ENCODE data around the gene SYNE1. TPM values are rescaled to one million over a fixed set of nuclear protein-coding genes. Genes with fewer than 3 reads are reported as not detected.

SYNE1 gene
- total and polyA plus RNA-seq, 9 donors: 57.0 to 141 (median 97.5) TPM

DNA sequence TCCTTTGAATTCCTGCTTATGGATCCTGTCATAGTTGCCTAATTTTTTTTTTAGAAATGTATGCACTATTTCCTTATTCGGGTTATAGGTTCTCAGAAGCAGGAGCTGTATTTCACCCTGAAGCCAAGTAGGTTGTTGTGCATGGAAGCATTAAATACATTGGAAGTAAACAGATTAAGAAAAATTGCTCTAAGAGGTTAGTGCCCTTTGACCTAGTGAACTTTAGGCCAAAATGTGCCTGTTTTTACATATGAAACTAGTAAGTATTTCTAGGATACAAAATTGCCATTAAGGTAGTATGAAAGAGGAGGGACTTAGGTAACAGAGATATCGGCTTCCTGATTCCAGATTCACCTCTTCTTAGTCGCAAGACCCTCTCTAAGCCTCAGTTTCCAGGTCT lies 377.9 kb downstream of the SYNE1 start:
- H3K4me1 ChIP-seq (ENCODE audit: control insufficient read depth, insufficient read depth, low read length): peaks cover 6% of the 10 kb centered on the region
- no peak for DNase-seq
- H3K27me3 ChIP-seq (ENCODE audit: control insufficient read depth, insufficient read depth, low read length): no peaks in the 10 kb centered on the region
- no CpG with 5 or more reads among the region's 3 CpGs for WGBS (ENCODE audit: insufficient coverage)
- peaks cover 58% of the 10 kb centered on the region for H3K36me3 ChIP-seq (ENCODE audit: control insufficient read depth, insufficient read depth, low read length)
- H3K9me3 ChIP-seq (replicated peaks; ENCODE audit: control insufficient read depth, low read depth, low read length): no peaks in the 10 kb centered on the region
- no peak overlapping the region for H3K4me3 ChIP-seq (ENCODE audit: low read length)
- H3K27ac ChIP-seq (ENCODE audit: low read length): no peak overlapping the region

- H3K27ac ChIP-seq (ENCODE audit: low read length): no peak overlapping the region
- H3K27me3 ChIP-seq (ENCODE audit: control insufficient read depth, insufficient read depth, low read length): no peaks in the 10 kb centered on the region
- H3K4me3 ChIP-seq (ENCODE audit: low read length): no peak overlapping the region
- no peaks in the 10 kb centered on the region for H3K9me3 ChIP-seq (replicated peaks; ENCODE audit: control insufficient read depth, low read depth, low read length)
- peaks cover 49% of the 10 kb centered on the region for H3K36me3 ChIP-seq (ENCODE audit: control insufficient read depth, insufficient read depth, low read length)
- DNase-seq: no peak
- H3K4me1 ChIP-seq (ENCODE audit: control insufficient read depth, insufficient read depth, low read length): peaks cover 6% of the 10 kb centered on the region
Observed at GRCh38 chr6:152257581-152257980, 379.6 kb downstream of the SYNE1 start.

- WGBS (ENCODE audit: insufficient coverage): no CpG with 5 or more reads among the region's 3 CpGs
- no peak for DNase-seq
- Histone ChIP-seq H3K4me3 (ENCODE audit: low read length) (no peak overlapping the region), H3K9me3 (replicated peaks; ENCODE audit: control insufficient read depth, low read depth, low read length) (no peaks in the 10 kb centered on the region), H3K4me1 (ENCODE audit: control insufficient read depth, insufficient read depth, low read length) (no peaks in the 10 kb centered on the region), H3K27me3 (ENCODE audit: control insufficient read depth, insufficient read depth, low read length) (no peaks in the 10 kb centered on the region), H3K27ac (ENCODE audit: low read length) (no peak overlapping the region), H3K36me3 (ENCODE audit: control insufficient read depth, insufficient read depth, low read length) (peaks cover 37% of the 10 kb centered on the region)
Observed at GRCh38 chr6:152250127-152250526, 387.0 kb downstream of the SYNE1 start.

DNA sequence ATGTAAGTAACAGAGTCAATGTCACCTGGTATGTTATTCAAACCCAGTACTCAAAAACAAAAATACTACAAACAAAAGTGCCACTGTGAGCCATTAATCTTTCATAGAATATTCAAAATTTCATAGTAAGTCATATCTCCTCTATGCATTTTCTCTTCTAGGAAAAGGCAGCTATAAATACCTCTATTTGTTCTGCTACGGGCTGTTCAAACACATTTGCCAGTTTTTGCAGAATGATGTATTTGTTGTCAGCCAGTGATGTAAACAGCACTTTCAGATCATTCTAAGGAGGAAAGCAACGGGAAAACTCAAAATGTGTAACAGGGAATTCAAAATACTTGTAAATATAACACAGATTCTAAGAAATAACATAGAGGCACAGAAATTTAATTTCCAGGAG lies 388.2 kb downstream of the SYNE1 start:
- DNase-seq: no peak
- Histone ChIP-seq H3K27ac (ENCODE audit: low read length) (no peak overlapping the region), H3K9me3 (replicated peaks; ENCODE audit: control insufficient read depth, low read depth, low read length) (no peaks in the 10 kb centered on the region), H3K36me3 (ENCODE audit: control insufficient read depth, insufficient read depth, low read length) (peaks cover 38% of the 10 kb centered on the region), H3K27me3 (ENCODE audit: control insufficient read depth, insufficient read depth, low read length) (no peaks in the 10 kb centered on the region), H3K4me3 (ENCODE audit: low read length) (no peak overlapping the region), H3K4me1 (ENCODE audit: control insufficient read depth, insufficient read depth, low read length) (no peaks in the 10 kb centered on the region)
- no CpG with 5 or more reads among the region's 2 CpGs for WGBS (ENCODE audit: insufficient coverage)

- Histone ChIP-seq H3K9me3 (replicated peaks; ENCODE audit: control insufficient read depth, low read depth, low read length) (no peaks in the 10 kb centered on the region), H3K4me3 (ENCODE audit: low read length) (no peak overlapping the region), H3K4me1 (ENCODE audit: control insufficient read depth, insufficient read depth, low read length) (no peaks in the 10 kb centered on the region), H3K36me3 (ENCODE audit: control insufficient read depth, insufficient read depth, low read length) (peaks cover 39% of the 10 kb centered on the region), H3K27me3 (ENCODE audit: control insufficient read depth, insufficient read depth, low read length) (no peaks in the 10 kb centered on the region), H3K27ac (ENCODE audit: low read length) (no peak overlapping the region)
- no CpG with 5 or more reads among the region's 4 CpGs for WGBS (ENCODE audit: insufficient coverage)
- DNase-seq: no peak
Observed at GRCh38 chr6:152246554-152247337, 390.4 kb downstream of the SYNE1 start.

GRCh38 chr6:152244998-152245630 lies 392.0 kb downstream of the SYNE1 start:
- no CpG with 5 or more reads among the region's 4 CpGs for WGBS (ENCODE audit: insufficient coverage)
- no peaks in the 10 kb centered on the region for H3K27me3 ChIP-seq (ENCODE audit: control insufficient read depth, insufficient read depth, low read length)
- H3K27ac ChIP-seq (ENCODE audit: low read length): no peak overlapping the region
- no peak overlapping the region for H3K4me3 ChIP-seq (ENCODE audit: low read length)
- peak; percentile 28 for DNase-seq
- peaks cover 53% of the 10 kb centered on the region for H3K36me3 ChIP-seq (ENCODE audit: control insufficient read depth, insufficient read depth, low read length)
- no peaks in the 10 kb centered on the region for H3K9me3 ChIP-seq (replicated peaks; ENCODE audit: control insufficient read depth, low read depth, low read length)
- H3K4me1 ChIP-seq (ENCODE audit: control insufficient read depth, insufficient read depth, low read length): no peaks in the 10 kb centered on the region

DNA sequence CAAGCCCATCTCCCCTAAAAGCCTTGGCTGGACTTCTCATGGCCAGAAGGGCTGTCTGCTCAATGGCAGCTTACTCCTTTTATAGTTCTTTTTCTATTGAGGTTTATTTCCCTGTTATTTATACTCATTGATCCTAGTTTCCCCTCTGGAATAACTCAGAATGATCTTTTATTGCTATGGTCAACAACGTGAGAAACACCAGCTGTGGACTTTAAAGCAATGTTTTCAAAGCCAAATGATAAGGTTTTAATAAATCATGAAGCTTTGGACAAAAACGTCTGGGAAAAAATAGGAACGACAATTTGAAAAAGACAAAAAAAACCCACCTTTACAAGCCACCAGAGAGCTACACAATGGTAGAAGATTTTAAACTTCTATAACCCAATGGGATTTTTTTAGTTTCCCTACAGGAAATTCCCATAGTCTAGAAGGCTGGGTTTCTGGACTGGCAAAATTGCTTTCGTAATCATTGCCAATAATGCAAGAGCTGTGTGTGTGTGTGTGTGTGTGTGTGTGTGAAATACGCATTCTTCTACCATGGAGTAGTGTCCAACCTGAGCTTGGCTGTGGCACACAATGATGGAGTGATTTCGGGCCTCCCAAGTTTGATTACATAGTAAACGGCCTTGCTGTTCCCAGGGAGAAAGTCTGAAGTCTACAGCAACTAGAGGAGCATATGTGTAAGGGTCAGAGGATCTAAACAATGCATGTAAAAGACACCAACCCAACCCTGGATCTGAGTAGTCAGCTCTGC lies 396.0 kb downstream of the SYNE1 start:
- no peak overlapping the region for H3K4me3 ChIP-seq (ENCODE audit: low read length)
- DNase-seq: no peak
- no peak overlapping the region for H3K27ac ChIP-seq (ENCODE audit: low read length)
- H3K4me1 ChIP-seq (ENCODE audit: control insufficient read depth, insufficient read depth, low read length): no peaks in the 10 kb centered on the region
- no peaks in the 10 kb centered on the region for H3K9me3 ChIP-seq (replicated peaks; ENCODE audit: control insufficient read depth, low read depth, low read length)
- H3K36me3 ChIP-seq (ENCODE audit: control insufficient read depth, insufficient read depth, low read length): peaks cover 58% of the 10 kb centered on the region
- 45% methylated on average over 2 of the region's 7 CpGs for WGBS (ENCODE audit: insufficient coverage)
- no peaks in the 10 kb centered on the region for H3K27me3 ChIP-seq (ENCODE audit: control insufficient read depth, insufficient read depth, low read length)

- no peaks in the 10 kb centered on the region for H3K9me3 ChIP-seq (replicated peaks; ENCODE audit: control insufficient read depth, low read depth, low read length)
- no peaks in the 10 kb centered on the region for H3K4me1 ChIP-seq (ENCODE audit: control insufficient read depth, insufficient read depth, low read length)
- no peak for DNase-seq
- H3K27ac ChIP-seq (ENCODE audit: low read length): no peak overlapping the region
- H3K4me3 ChIP-seq (ENCODE audit: low read length): no peak overlapping the region
- no peaks in the 10 kb centered on the region for H3K27me3 ChIP-seq (ENCODE audit: control insufficient read depth, insufficient read depth, low read length)
- peaks cover 59% of the 10 kb centered on the region for H3K36me3 ChIP-seq (ENCODE audit: control insufficient read depth, insufficient read depth, low read length)
- no CpG with 5 or more reads among the region's 3 CpGs for WGBS (ENCODE audit: insufficient coverage)
Observed at GRCh38 chr6:152240436-152240835, 396.7 kb downstream of the SYNE1 start.

- 70% methylated on average over 6 of the region's 8 CpGs for WGBS (ENCODE audit: insufficient coverage)
- H3K27me3 ChIP-seq (ENCODE audit: control insufficient read depth, insufficient read depth, low read length): no peaks in the 10 kb centered on the region
- H3K4me1 ChIP-seq (ENCODE audit: control insufficient read depth, insufficient read depth, low read length): no peaks in the 10 kb centered on the region
- H3K4me3 ChIP-seq (ENCODE audit: low read length): no peak overlapping the region
- H3K36me3 ChIP-seq (ENCODE audit: control insufficient read depth, insufficient read depth, low read length): peaks cover 56% of the 10 kb centered on the region
- no peak overlapping the region for H3K27ac ChIP-seq (ENCODE audit: low read length)
- H3K9me3 ChIP-seq (replicated peaks; ENCODE audit: control insufficient read depth, low read depth, low read length): no peaks in the 10 kb centered on the region
- DNase-seq: no peak
Observed at GRCh38 chr6:152236370-152237097, 400.6 kb downstream of the SYNE1 start.

Data from muscle of leg (tissue), 11 donors.